ENCODE data around the gene KRTAP10-11. TPM values are rescaled to one million over a fixed set of nuclear protein-coding genes. Genes with fewer than 3 reads are reported as not detected.
"Not testable (repeated sequence)": the region's sequence is repeated elsewhere in the genome, so short reads cannot be mapped to it uniquely, and the experiment has no call there.

Gene KRTAP10-11
- total and polyA plus RNA-seq, 2 experiments from 2014 or later = not detected

DNA sequence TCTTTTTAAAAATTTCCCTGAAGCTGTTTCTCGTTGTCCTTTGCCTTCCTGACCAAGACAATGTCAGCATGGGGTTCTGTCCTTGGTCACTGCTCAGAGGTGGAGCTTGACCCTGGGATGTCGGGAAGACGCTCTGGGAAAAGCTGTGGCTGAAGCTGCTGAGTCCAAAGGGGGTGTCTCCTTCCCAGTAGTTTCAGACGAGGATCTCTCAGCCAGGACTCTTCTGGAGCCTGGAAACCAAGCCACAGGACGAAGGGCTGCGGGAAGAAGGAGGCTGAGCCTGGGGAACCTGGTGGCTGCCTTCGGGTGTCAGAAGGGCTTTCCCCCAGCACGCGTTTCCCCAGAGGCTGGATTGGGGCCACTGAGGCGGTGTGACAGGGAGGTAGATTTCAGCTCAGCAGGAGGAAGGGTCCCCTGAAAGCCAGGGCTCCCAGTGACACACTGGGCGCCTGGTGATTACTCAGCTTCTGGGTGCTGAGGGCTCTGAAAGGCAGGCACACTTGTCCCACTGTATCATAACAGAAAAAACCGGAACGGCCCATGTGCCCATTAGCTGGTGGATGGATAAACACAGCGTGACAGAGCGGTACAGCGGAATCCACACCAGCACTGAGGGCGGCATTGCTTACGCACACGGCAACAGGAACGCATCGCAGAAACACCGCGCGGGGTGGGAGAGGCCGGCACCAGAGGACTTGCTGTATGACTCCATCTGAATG is 40.8 kb downstream of the KRTAP10-11 start:
- Histone ChIP-seq H3K4me2 (no peak overlapping the region), H3K79me2 (no peaks in the 10 kb centered on the region), H3K27ac (no peak overlapping the region), H3K9me2 (replicated peaks; ENCODE audit: insufficient read depth) (no peaks in the 10 kb centered on the region), H3K27me3 (peaks cover 21% of the 10 kb centered on the region), H3K4me1 (ENCODE audit: insufficient read depth) (no peaks in the 10 kb centered on the region), H3K36me3 (replicated peaks; ENCODE audit: insufficient read depth, low read depth) (no peaks in the 10 kb centered on the region), H3K9me3 (ENCODE audit: low read depth) (no peaks in the 10 kb centered on the region), H4K20me1 (ENCODE audit: insufficient read depth, poor library complexity, severe bottlenecking) (no peaks in the 10 kb centered on the region), H3K4me3 (no peak overlapping the region), H2AFZ (no peak overlapping the region)
- TF ChIP-seq, protein P1, sequence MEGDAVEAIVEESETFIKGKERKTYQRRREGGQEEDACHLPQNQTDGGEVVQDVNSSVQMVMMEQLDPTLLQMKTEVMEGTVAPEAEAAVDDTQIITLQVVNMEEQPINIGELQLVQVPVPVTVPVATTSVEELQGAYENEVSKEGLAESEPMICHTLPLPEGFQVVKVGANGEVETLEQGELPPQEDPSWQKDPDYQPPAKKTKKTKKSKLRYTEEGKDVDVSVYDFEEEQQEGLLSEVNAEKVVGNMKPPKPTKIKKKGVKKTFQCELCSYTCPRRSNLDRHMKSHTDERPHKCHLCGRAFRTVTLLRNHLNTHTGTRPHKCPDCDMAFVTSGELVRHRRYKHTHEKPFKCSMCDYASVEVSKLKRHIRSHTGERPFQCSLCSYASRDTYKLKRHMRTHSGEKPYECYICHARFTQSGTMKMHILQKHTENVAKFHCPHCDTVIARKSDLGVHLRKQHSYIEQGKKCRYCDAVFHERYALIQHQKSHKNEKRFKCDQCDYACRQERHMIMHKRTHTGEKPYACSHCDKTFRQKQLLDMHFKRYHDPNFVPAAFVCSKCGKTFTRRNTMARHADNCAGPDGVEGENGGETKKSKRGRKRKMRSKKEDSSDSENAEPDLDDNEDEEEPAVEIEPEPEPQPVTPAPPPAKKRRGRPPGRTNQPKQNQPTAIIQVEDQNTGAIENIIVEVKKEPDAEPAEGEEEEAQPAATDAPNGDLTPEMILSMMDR (IDR thresholded peaks at IDR 0.05; ENCODE audit: poor library complexity) = no peak
- TF ChIP-seq EZH2 (IDR thresholded peaks at IDR 0.05; ENCODE audit: borderline replicate concordance) (no peak), EZH2phosphoT487 (IDR thresholded peaks at IDR 0.05; ENCODE audit: low read depth, severe bottlenecking, unreplicated experiment) (no peak)
- no peak for DNase-seq (ENCODE audit: low spot score)
- 77% methylated on average over 25 of the region's 25 CpGs for WGBS (ENCODE audit: low lambda C conversion rate, missing lambda C conversion rate)

- no peaks in the 10 kb centered on the region for H3K9me3 ChIP-seq (ENCODE audit: low read depth)
- DNase-seq (ENCODE audit: low spot score) = no peak
- no peak overlapping the region for H2AFZ ChIP-seq
- no peak for TF ChIP-seq EZH2phosphoT487 (IDR thresholded peaks at IDR 0.05; ENCODE audit: low read depth, severe bottlenecking, unreplicated experiment)
- TF ChIP-seq, protein P1 (IDR thresholded peaks at IDR 0.05; ENCODE audit: poor library complexity) = no peak
- no peak for TF ChIP-seq EZH2 (IDR thresholded peaks at IDR 0.05; ENCODE audit: borderline replicate concordance)
- H4K20me1 ChIP-seq (ENCODE audit: insufficient read depth, poor library complexity, severe bottlenecking) = no peaks in the 10 kb centered on the region
- H3K4me3 ChIP-seq = no peak overlapping the region
- H3K27ac ChIP-seq = no peak overlapping the region
- no peaks in the 10 kb centered on the region for H3K9me2 ChIP-seq (replicated peaks; ENCODE audit: insufficient read depth)
- H3K27me3 ChIP-seq = peaks cover 21% of the 10 kb centered on the region
- no peaks in the 10 kb centered on the region for H3K4me1 ChIP-seq (ENCODE audit: insufficient read depth)
- H3K36me3 ChIP-seq (replicated peaks; ENCODE audit: insufficient read depth, low read depth) = no peaks in the 10 kb centered on the region
- 65% methylated on average over 11 of the region's 11 CpGs for WGBS (ENCODE audit: low lambda C conversion rate, missing lambda C conversion rate)
- no peaks in the 10 kb centered on the region for H3K79me2 ChIP-seq
- no peak overlapping the region for H3K4me2 ChIP-seq
Measured at GRCh38 chr21:44687671-44688070, 41.5 kb downstream of the KRTAP10-11 start.

DNA sequence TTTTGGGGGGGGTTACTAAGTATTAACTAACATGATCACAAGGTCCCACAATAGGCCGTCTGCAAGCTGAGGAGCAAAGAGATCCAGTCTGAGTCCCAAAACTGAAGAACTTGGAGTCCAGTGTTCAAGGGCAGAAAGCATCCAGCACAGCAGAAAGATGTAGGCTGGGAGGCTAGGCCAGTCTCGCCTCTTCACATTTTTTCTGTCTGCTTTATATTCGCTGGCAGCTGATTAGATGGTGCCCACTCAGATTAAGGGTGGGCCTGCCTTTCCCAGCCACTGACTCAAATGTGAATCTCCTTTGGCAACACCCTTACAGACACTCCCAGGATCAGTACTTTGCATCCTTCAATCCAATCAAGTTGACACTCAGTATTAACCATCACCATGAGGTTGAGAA is 43.5 kb downstream of the KRTAP10-11 start:
- not testable (repeated sequence) for H3K36me3 ChIP-seq (replicated peaks; ENCODE audit: insufficient read depth, low read depth); H2AFZ ChIP-seq; H4K20me1 ChIP-seq (ENCODE audit: insufficient read depth, poor library complexity, severe bottlenecking); H3K4me2 ChIP-seq; H3K27ac ChIP-seq; H3K4me3 ChIP-seq; H3K9me3 ChIP-seq (ENCODE audit: low read depth); H3K9me2 ChIP-seq (replicated peaks; ENCODE audit: insufficient read depth); H3K79me2 ChIP-seq; DNase-seq (ENCODE audit: low spot score); H3K4me1 ChIP-seq (ENCODE audit: insufficient read depth)
- peaks cover 21% of the 10 kb centered on the region for H3K27me3 ChIP-seq
- WGBS (ENCODE audit: low lambda C conversion rate, missing lambda C conversion rate) = 90% methylated on average over 3 of the region's 3 CpGs

GRCh38 chr21:44691686-44692085 is 45.5 kb downstream of the KRTAP10-11 start:
- H2AFZ ChIP-seq = no peak overlapping the region
- DNase-seq (ENCODE audit: low spot score) = no peak
- peaks cover 8% of the 10 kb centered on the region for H3K9me3 ChIP-seq (ENCODE audit: low read depth)
- H4K20me1 ChIP-seq (ENCODE audit: insufficient read depth, poor library complexity, severe bottlenecking) = no peaks in the 10 kb centered on the region
- WGBS (ENCODE audit: low lambda C conversion rate, missing lambda C conversion rate) = 76% methylated on average over 2 of the region's 2 CpGs
- H3K27ac ChIP-seq = no peak overlapping the region
- no peak overlapping the region for H3K4me3 ChIP-seq
- no peak overlapping the region for H3K4me2 ChIP-seq
- H3K36me3 ChIP-seq (replicated peaks; ENCODE audit: insufficient read depth, low read depth) = no peaks in the 10 kb centered on the region
- no peaks in the 10 kb centered on the region for H3K4me1 ChIP-seq (ENCODE audit: insufficient read depth)
- H3K79me2 ChIP-seq = no peaks in the 10 kb centered on the region
- no peaks in the 10 kb centered on the region for H3K9me2 ChIP-seq (replicated peaks; ENCODE audit: insufficient read depth)
- H3K27me3 ChIP-seq = peaks cover 18% of the 10 kb centered on the region
- TF ChIP-seq, protein P1 (IDR thresholded peaks at IDR 0.05; ENCODE audit: poor library complexity) = no peak
- TF ChIP-seq EZH2 (IDR thresholded peaks at IDR 0.05; ENCODE audit: borderline replicate concordance) = no peak
- TF ChIP-seq EZH2phosphoT487 (IDR thresholded peaks at IDR 0.05; ENCODE audit: low read depth, severe bottlenecking, unreplicated experiment) = no peak
